Central memory CD4-positive, alpha-beta T cell (primary cell): ENCODE results near the gene AKTIP.
"Not testable (repeated sequence)": the region's sequence is repeated elsewhere in the genome, so short reads cannot be mapped to it uniquely, and the experiment has no call there.

ENCODE experiments used
- DNase-seq: peaks from one replicate; pipeline ENCODE4 v3.0.0; 2022
- total RNA-seq, 3 experiments: gene quantifications; one replicate each; lab custom pipeline; 2026; lab: John Stamatoyannopoulos, UW

Gene AKTIP
- 26.6 to 59.8 (median 49.4) reads per million in 3 experiments for total RNA-seq

GRCh38 chr16:53502331-53503269 lies at the start of gene AKTIP:
AKTIP (minus strand) TSS chr16:53503209; CDS start chr16:53500259, 2,950 bp downstream.
- no peak for DNase-seq

GRCh38 chr16:53549970-53550690 lies 47.1 kb upstream of the AKTIP start:
- DNase-seq: peak; percentile 45

GRCh38 chr16:53546988-53547391 lies 44.0 kb upstream of the AKTIP start:
- DNase-seq: no peak

- peak; percentile 67 for DNase-seq
These were observed 42.4 kb upstream of the AKTIP start for GRCh38 chr16:53545433-53545832.

GRCh38 chr16:53542283-53542682 lies 39.3 kb upstream of the AKTIP start:
- no peak for DNase-seq

- DNase-seq: no peak
These were observed 38.3 kb upstream of the AKTIP start for GRCh38 chr16:53541326-53541725.

GRCh38 chr16:53539759-53540718 lies 37.0 kb upstream of the AKTIP start:
- not testable (repeated sequence) for DNase-seq

GRCh38 chr16:53539346-53539745 lies 36.3 kb upstream of the AKTIP start:
- not testable (repeated sequence) for DNase-seq

GRCh38 chr16:53537626-53538025 lies 34.6 kb upstream of the AKTIP start:
- DNase-seq: no peak

- no peak for DNase-seq
These were observed 31.2 kb upstream of the AKTIP start for GRCh38 chr16:53534206-53534605.

GRCh38 chr16:53530741-53531140 lies 27.7 kb upstream of the AKTIP start:
- DNase-seq: no peak

GRCh38 chr16:53530046-53530445 lies 27.0 kb upstream of the AKTIP start:
- DNase-seq: no peak

GRCh38 chr16:53529513-53529912 lies 26.5 kb upstream of the AKTIP start:
- no peak for DNase-seq

GRCh38 chr16:53528797-53529196 lies 25.8 kb upstream of the AKTIP start:
- no peak for DNase-seq

- no peak for DNase-seq
These were observed 21.1 kb upstream of the AKTIP start for GRCh38 chr16:53523971-53524548.

- no peak for DNase-seq
These were observed 20.3 kb upstream of the AKTIP start for GRCh38 chr16:53523126-53523804.

- no peak for DNase-seq
These were observed 16.5 kb upstream of the AKTIP start for GRCh38 chr16:53519417-53520091.

GRCh38 chr16:53518550-53519416 lies 15.8 kb upstream of the AKTIP start:
- DNase-seq: peak; percentile 87

GRCh38 chr16:53517851-53518250 lies 14.8 kb upstream of the AKTIP start:
- no peak for DNase-seq

GRCh38 chr16:53515811-53516210 lies 12.8 kb upstream of the AKTIP start:
- DNase-seq: no peak
